ENCODE data around the gene TP73.
A peak's percentile ranks its signal among the peaks of the same experiment; 100 is the strongest.

Gene TP73

DNA sequence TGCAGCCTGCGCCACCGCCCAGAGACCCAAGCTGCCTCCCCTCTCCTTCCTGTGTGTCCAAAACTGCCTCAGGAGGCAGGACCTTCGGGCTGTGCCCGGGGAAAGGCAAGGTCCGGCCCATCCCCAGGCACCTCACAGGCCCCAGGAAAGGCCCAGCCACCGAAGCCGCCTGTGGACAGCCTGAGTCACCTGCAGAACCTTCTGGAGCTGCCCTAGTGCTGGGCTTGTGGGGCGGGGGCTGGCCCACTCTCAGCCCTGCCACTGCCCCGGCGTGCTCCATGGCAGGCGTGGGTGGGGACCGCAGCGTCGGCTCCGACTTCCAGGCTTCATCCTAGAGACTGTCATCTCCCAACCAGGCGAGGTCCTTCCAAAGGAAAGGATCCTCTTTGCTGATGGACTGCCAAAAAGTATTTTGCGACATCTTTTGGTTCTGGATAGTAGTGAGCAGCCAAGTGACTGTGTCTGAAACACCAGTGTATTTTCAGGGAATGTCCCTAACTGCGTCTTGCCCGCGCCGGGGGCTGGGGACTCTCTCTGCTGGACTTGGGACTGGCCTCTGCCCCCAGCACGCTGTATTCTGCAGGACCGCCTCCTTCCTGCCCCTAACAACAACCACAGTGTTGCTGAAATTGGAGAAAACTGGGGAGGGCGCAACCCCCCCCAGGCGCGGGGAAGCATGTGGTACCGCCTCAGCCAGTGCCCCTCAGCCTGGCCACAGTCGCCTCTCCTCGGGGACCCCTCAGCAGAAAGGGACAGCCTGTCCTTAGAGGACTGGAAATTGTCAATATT, 81.0 kb downstream of the TP73 start:
- TF ChIP-seq GATA1 (IDR thresholded peaks at IDR 0.05; ENCODE audit: low read depth, low read length) (no peak), POLR2A (IDR thresholded peaks at IDR 0.05; ENCODE audit: low read length) (peak; percentile 21)
- no peak for DNase-seq

- no peak for TF ChIP-seq GATA1 (IDR thresholded peaks at IDR 0.05; ENCODE audit: low read depth, low read length)
- TF ChIP-seq POLR2A (IDR thresholded peaks at IDR 0.05; ENCODE audit: low read length), result no peak
- DNase-seq, result no peak
These were observed 81.7 kb downstream of the TP73 start for GRCh38 chr1:3733883-3734589.

GRCh38 chr1:3734602-3735001, 82.3 kb downstream of the TP73 start:
- TF ChIP-seq GATA1 (IDR thresholded peaks at IDR 0.05; ENCODE audit: low read depth, low read length), result no peak
- TF ChIP-seq POLR2A (IDR thresholded peaks at IDR 0.05; ENCODE audit: low read length), result peak; percentile 41
- DNase-seq, result no peak

DNA sequence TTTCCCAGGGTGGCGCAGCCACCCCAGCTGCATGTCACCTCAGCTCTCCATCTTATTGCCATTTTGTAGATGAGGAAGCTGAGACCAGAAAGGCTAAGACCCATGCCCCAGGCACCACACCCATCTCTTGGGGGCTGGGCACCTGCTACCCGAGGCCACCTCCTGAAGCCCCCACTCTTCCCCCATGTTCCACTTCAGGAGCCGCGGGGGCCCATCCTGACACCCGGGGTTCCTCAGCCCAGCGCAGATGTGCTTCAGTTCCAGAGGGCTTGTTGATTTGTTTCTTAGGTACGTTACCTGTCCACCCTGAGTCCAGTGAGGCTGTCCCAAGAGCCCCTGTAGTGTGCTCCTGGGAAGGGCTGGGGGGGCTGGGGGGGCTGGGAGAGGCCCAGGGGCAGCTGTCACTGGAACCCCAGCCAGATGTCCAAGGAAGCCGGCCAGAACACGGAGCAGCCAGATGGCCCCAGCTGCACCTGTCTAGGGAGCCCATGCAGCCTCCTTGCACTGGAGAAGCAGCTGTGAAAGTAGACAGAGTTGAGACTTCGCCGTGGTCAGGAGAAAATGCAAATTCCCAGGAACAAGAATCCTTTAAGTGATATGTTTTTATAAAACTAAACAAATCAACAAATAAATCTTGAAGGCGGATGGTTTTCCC, 82.8 kb downstream of the TP73 start:
- no peak for TF ChIP-seq POLR2A (IDR thresholded peaks at IDR 0.05; ENCODE audit: low read length)
- TF ChIP-seq GATA1 (IDR thresholded peaks at IDR 0.05; ENCODE audit: low read depth, low read length), result no peak
- no peak for DNase-seq

DNA sequence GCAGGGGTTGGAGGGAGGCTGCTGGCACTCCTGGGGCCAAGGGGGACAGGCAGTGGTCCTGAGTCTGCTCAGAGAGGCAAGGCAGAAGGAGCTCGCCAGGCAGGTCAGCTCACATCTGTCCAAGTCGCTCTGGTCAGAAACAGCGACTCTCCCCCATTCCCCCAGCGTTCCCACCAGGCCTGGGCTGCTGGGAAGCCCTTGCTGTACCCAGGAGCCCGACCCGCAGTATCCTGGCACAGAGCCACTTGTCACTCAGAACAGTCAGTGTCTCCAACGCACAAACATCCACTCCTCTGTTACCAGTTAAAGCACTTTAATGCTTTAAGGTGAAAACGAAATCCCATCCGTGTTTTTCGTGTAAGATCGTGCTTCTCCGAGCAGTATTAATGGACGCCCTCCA, 83.4 kb downstream of the TP73 start:
- no peak for DNase-seq
- TF ChIP-seq POLR2A (IDR thresholded peaks at IDR 0.05; ENCODE audit: low read length), result no peak
- TF ChIP-seq GATA1 (IDR thresholded peaks at IDR 0.05; ENCODE audit: low read depth, low read length), result no peak

GRCh38 chr1:3736131-3736561, 83.8 kb downstream of the TP73 start:
- no peak for DNase-seq
- TF ChIP-seq GATA1 (IDR thresholded peaks at IDR 0.05; ENCODE audit: low read depth, low read length) (no peak), POLR2A (IDR thresholded peaks at IDR 0.05; ENCODE audit: low read length) (no peak)

GRCh38 chr1:3736708-3737107, 84.4 kb downstream of the TP73 start:
- DNase-seq, result no peak
- no peak for TF ChIP-seq GATA1 (IDR thresholded peaks at IDR 0.05; ENCODE audit: low read depth, low read length)
- no peak for TF ChIP-seq POLR2A (IDR thresholded peaks at IDR 0.05; ENCODE audit: low read length)

DNA sequence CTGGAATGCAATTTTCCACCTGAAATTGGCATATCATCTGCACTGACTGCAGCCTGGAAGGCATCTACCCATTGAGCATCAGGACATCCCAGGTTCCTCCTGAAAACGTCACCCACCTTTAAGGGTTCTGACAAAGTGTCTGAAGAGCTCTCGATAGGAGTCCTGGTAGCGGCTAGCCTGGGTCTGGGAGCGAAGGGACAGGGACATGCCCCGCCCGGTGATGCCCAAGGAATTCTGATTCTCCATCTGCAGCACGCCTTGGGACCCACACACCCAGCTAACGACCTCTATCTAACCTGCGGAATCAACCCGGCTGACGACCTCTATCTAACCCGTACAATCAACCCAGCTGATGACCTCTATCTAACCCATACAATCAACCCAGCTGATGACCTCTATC, 86.6 kb downstream of the TP73 start:
- DNase-seq, result no peak
- TF ChIP-seq GATA1 (IDR thresholded peaks at IDR 0.05; ENCODE audit: low read depth, low read length), result no peak
- no peak for TF ChIP-seq POLR2A (IDR thresholded peaks at IDR 0.05; ENCODE audit: low read length)

DNA sequence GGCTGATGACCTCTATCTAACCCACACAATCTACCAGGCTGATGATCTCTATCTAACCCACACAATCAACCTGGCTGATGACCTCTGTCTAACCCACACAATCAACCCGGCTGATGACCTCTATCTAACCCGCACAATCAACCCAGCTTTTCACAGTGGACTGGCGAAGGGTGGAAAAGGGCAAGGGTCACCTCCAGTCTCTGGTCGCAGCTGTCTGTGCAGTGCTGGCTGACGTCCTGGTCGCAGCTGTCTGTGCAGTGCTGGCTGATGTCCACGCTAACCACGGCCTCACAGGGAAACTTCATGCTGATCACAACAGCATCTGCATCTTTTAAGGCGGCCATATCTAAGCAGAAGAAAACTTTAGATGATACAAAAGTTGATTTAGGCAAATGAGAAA, 87.7 kb downstream of the TP73 start:
- no peak for DNase-seq
- TF ChIP-seq GATA1 (IDR thresholded peaks at IDR 0.05; ENCODE audit: low read depth, low read length) (no peak), POLR2A (IDR thresholded peaks at IDR 0.05; ENCODE audit: low read length) (no peak)

GRCh38 chr1:3740752-3741151, 88.4 kb downstream of the TP73 start:
- DNase-seq, result no peak
- TF ChIP-seq POLR2A (IDR thresholded peaks at IDR 0.05; ENCODE audit: low read length) (no peak), GATA1 (IDR thresholded peaks at IDR 0.05; ENCODE audit: low read depth, low read length) (no peak)

DNA sequence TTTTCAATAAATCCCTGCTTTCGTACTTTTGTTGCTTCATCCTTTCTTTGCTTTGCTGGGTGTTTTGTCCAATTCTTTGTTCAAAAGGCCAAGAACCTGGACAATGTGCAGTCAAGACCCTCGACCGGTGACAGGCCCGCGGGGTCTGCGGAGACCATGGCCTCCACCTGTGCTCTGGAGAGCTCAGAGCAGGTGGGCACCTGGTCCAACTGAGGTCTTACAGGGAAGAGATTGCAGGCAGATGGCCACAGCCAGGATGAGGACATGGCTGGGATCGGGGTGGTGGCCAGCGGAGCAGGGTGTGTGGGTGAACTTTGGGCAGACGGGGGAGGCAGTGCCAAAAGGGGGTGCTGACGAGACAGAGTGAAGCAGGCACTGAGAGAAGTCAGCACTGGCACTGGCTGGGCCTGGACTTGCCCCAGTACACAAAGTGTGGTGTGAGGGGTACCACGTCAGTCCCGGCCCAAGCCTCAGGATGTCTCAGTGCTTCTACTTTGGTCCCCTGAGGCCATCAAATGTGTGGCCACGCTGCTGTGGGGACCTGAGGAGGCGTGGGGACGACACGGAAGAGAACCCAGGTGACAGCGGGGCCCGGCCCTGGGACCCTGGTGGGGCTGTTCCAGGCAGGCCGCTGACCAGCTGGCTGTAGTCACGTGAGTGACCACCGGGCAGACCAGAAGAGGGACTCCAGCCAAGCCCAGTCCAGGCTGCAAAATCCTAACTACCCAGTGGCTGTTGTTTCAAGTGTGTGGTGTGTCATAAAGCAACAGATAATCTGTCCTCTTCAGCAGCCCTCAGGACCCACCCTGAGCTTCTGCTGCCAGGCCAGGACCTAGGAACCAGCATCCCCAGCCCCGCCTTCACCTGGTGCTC, 89.5 kb downstream of the TP73 start:
- TF ChIP-seq POLR2A (IDR thresholded peaks at IDR 0.05; ENCODE audit: low read length), result no peak
- TF ChIP-seq GATA1 (IDR thresholded peaks at IDR 0.05; ENCODE audit: low read depth, low read length), result no peak
- DNase-seq, result no peak

GRCh38 chr1:3742439-3743298, 90.4 kb downstream of the TP73 start:
- TF ChIP-seq POLR2A (IDR thresholded peaks at IDR 0.05; ENCODE audit: low read length) (no peak), GATA1 (IDR thresholded peaks at IDR 0.05; ENCODE audit: low read depth, low read length) (no peak)
- no peak for DNase-seq

DNA sequence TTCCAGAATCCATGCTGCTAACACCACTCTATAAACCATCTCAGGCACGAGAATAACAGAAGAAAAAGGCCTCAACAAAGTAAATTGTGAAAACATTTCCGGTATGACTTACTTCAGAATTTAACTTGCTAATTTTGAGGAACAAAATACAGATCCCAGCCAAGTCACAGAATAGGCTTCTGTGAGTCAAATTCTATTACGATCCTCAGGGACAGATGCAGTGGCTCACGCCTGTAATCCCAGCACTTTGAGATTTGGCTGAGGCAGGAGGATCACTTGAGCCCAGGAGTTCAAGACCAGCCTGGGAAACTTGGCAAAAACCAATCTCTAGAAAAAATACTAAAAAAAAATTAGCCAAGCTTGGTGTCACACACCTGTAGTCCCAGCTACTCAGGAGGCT, 91.1 kb downstream of the TP73 start:
- no peak for TF ChIP-seq GATA1 (IDR thresholded peaks at IDR 0.05; ENCODE audit: low read depth, low read length)
- DNase-seq, result no peak
